Esophagus squamous epithelium (tissue), 4 donors: ENCODE results near the gene ATXN1.

Experiments
- POLR2A ChIP-seq, 4 donors: fragments of 450-650 bp; IDR thresholded peaks; one replicate each; pipeline ENCODE4 v1.6.1; 2017; ENCODE audit warnings: antibody characterized with exemption in 4 of 4, mild to moderate bottlenecking in 4 of 4, moderate library complexity in 3 of 4
- TF ChIP-seq, protein P1 (sequence below), 6 experiments: fragments of 450-650 bp in 4 of 6; fragments of 200-600 bp in 2 of 6; sonication (generic) in 2 of 6; IDR thresholded peaks; one replicate each; pipeline ENCODE4 v1.5.1; 2016 to 2019; ENCODE audit warnings: antibody characterized with exemption in 6 of 6, mild to moderate bottlenecking in 4 of 6, moderate library complexity in 4 of 6

DNA sequence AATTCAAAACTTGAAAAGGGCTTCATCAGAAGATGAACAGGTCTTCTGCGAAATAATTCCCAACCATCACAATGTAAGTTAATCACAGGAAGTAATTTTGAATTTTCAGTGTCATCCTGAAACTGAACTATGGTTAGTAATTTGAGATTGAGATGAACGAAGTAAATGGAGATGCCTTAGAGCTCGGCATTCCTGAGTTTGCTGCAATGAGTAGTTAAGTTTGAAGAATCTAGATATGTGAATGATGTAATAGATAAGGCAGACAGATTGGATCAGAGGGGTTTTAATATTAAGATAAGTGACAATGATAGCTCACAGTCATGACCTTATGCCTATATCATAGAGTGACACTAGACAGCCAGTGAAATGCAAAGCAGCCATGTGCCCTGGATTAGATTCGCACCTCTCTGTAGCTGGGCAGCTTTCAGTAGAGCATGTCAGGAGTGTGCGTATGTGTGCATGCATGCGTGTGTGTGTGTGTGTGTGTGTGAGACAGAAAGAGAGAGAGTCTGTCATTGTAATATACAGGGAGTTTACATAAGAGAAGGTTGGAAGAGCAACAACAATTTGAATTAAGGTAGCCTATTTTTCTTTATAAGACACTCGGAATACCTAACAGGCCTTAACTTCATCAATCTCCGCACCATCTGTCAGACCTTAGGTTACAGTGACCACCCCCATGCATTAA lies 289.9 kb downstream of the ATXN1 start:
- TF ChIP-seq, protein P1, sequence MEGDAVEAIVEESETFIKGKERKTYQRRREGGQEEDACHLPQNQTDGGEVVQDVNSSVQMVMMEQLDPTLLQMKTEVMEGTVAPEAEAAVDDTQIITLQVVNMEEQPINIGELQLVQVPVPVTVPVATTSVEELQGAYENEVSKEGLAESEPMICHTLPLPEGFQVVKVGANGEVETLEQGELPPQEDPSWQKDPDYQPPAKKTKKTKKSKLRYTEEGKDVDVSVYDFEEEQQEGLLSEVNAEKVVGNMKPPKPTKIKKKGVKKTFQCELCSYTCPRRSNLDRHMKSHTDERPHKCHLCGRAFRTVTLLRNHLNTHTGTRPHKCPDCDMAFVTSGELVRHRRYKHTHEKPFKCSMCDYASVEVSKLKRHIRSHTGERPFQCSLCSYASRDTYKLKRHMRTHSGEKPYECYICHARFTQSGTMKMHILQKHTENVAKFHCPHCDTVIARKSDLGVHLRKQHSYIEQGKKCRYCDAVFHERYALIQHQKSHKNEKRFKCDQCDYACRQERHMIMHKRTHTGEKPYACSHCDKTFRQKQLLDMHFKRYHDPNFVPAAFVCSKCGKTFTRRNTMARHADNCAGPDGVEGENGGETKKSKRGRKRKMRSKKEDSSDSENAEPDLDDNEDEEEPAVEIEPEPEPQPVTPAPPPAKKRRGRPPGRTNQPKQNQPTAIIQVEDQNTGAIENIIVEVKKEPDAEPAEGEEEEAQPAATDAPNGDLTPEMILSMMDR (IDR thresholded peaks at IDR 0.05): no peak
- TF ChIP-seq POLR2A (IDR thresholded peaks at IDR 0.05): no peak
